ENCODE results near the gene SLC35C1. TPM values are rescaled to one million over a fixed set of nuclear protein-coding genes. Genes with fewer than 3 reads are reported as not detected.

Gene SLC35C1
- total and polyA plus RNA-seq, 9 of the 15 experiments (the other 6 are each of a cell fraction or from before 2014, with no cell fraction given) = 0.65 to 13.1 (median 2.4) TPM

- TF ChIP-seq, protein P1, sequence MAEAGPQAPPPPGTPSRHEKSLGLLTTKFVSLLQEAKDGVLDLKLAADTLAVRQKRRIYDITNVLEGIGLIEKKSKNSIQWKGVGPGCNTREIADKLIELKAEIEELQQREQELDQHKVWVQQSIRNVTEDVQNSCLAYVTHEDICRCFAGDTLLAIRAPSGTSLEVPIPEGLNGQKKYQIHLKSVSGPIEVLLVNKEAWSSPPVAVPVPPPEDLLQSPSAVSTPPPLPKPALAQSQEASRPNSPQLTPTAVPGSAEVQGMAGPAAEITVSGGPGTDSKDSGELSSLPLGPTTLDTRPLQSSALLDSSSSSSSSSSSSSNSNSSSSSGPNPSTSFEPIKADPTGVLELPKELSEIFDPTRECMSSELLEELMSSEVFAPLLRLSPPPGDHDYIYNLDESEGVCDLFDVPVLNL (CRISPR knock-in tag; IDR thresholded peaks at IDR 0.05; ENCODE audit: low read depth) = 0 out of 2 replicates have a peak, but pooled peaks have one; percentile 42
- TF ChIP-seq SRF (CRISPR knock-in tag; IDR thresholded peaks at IDR 0.05) (no peak), PURB (CRISPR knock-in tag; IDR thresholded peaks at IDR 0.05; ENCODE audit: low read depth) (no peak), SMARCB1 (IDR thresholded peaks at IDR 0.05; ENCODE audit: insufficient read length, low read depth) (no peak), TRIM25 (IDR thresholded peaks at IDR 0.05; ENCODE audit: borderline replicate concordance) (no peak), U2AF1 (optimal IDR thresholded peaks at IDR 0.05; ENCODE audit: low read depth, low read length) (no peak), U2AF2 (optimal IDR thresholded peaks at IDR 0.05; ENCODE audit: low read depth, low read length) (no peak), YY1 (IDR thresholded peaks at IDR 0.05; ENCODE audit: borderline replicate concordance in 1 of 3, control insufficient read depth in 1 of 3, extremely low read depth in 1 of 3, insufficient read depth in 3 of 3, insufficient read length in 1 of 3, insufficient replicate concordance in 2 of 3, low read depth in 1 of 3, low read length in 2 of 3) (peak in 1 of 3 experiments; percentile 17), RAD21 (CRISPR knock-in tag; conservative IDR thresholded peaks at IDR 0.05 in 1 of 2, IDR thresholded peaks at IDR 0.05 in 1 of 2) (peak; percentile 45 to 70), SMC3 (conservative IDR thresholded peaks at IDR 0.05; ENCODE audit: insufficient read depth, low read depth, low read length) (peak; percentile 77), KLF16 (IDR thresholded peaks at IDR 0.05) (peak; percentile 53; the same call in 1 of the 2 replicates), TAF7 (tag; IDR thresholded peaks at IDR 0.05) (no peak), SAP30 (IDR thresholded peaks at IDR 0.05; ENCODE audit: borderline replicate concordance, insufficient read depth, low read depth, low read length, poor library complexity, severe bottlenecking) (no peak), NRF1 (conservative IDR thresholded peaks at IDR 0.05 in 1 of 2, IDR thresholded peaks at IDR 0.05 in 1 of 2) (peak in 1 of 2 experiments; percentile 22; a peak in 1 of 4 replicates), RUNX1 (IDR thresholded peaks at IDR 0.05; ENCODE audit: low read depth) (no peak), CBFB (CRISPR knock-in tag; IDR thresholded peaks at IDR 0.05) (0 out of 2 replicates have a peak, but pooled peaks have one; percentile 12), BCOR (IDR thresholded peaks at IDR 0.05) (peak; percentile 31; the same call in 1 of the 2 replicates), MECOM (CRISPR knock-in tag; IDR thresholded peaks at IDR 0.05) (no peak), NCOA6 (IDR thresholded peaks at IDR 0.05) (no peak), BDP1 (IDR thresholded peaks at IDR 0.05; ENCODE audit: insufficient read depth, insufficient read length) (no peak)
- TF ChIP-seq, protein P2, sequence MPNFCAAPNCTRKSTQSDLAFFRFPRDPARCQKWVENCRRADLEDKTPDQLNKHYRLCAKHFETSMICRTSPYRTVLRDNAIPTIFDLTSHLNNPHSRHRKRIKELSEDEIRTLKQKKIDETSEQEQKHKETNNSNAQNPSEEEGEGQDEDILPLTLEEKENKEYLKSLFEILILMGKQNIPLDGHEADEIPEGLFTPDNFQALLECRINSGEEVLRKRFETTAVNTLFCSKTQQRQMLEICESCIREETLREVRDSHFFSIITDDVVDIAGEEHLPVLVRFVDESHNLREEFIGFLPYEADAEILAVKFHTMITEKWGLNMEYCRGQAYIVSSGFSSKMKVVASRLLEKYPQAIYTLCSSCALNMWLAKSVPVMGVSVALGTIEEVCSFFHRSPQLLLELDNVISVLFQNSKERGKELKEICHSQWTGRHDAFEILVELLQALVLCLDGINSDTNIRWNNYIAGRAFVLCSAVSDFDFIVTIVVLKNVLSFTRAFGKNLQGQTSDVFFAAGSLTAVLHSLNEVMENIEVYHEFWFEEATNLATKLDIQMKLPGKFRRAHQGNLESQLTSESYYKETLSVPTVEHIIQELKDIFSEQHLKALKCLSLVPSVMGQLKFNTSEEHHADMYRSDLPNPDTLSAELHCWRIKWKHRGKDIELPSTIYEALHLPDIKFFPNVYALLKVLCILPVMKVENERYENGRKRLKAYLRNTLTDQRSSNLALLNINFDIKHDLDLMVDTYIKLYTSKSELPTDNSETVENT (CRISPR knock-in tag; IDR thresholded peaks at IDR 0.05) = no peak
Observed at GRCh38 chr11:45771193-45771565, 33.8 kb upstream of the SLC35C1 start (continued).

All from K562 (cell line).